ENCODE measurements around the gene AGBL1.

Gene AGBL1

DNA sequence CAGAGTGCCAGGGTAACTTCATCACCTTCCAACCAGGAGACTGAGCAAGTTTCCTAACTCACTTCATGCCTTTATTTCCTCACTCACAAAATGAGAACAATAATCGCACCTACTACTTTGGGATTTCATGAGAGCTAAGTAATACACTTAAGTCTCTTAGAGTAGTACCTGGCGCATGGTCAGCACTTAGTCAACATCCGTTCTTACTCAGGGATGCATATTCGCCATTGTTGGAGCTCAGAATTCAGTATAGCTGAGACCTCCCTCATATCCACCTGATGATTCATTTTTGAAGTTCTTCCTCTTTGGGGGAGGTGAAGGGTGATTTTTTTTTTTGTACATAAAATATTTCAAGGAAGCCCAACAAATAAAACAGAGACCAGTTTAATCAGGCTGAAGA, 188.2 kb downstream of the AGBL1 start:
- no peak for DNase-seq (ENCODE audit: low spot score)
- TF ChIP-seq, protein P1, sequence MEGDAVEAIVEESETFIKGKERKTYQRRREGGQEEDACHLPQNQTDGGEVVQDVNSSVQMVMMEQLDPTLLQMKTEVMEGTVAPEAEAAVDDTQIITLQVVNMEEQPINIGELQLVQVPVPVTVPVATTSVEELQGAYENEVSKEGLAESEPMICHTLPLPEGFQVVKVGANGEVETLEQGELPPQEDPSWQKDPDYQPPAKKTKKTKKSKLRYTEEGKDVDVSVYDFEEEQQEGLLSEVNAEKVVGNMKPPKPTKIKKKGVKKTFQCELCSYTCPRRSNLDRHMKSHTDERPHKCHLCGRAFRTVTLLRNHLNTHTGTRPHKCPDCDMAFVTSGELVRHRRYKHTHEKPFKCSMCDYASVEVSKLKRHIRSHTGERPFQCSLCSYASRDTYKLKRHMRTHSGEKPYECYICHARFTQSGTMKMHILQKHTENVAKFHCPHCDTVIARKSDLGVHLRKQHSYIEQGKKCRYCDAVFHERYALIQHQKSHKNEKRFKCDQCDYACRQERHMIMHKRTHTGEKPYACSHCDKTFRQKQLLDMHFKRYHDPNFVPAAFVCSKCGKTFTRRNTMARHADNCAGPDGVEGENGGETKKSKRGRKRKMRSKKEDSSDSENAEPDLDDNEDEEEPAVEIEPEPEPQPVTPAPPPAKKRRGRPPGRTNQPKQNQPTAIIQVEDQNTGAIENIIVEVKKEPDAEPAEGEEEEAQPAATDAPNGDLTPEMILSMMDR (IDR thresholded peaks at IDR 0.05; ENCODE audit: extremely low read depth, missing control alignments): no peak

DNA sequence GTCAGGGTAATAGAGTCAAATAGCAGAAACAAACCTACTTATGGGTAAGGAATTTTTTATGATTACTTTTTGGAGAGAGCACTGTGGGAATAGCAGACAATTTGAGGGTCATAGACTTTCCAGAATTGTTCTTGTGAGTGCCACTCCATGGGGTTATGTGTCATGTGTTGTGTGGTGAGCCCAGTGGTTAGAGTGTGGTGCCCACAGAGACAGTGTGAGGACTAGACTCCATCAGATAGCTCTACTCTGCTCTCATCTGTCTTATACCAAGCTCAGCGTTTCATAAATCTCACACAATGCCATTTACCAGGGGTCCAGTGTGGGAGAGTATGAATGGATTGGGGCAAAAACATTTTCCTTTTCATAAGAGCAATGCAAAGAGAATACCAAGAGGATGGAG, 188.9 kb downstream of the AGBL1 start:
- TF ChIP-seq, protein P1 (IDR thresholded peaks at IDR 0.05; ENCODE audit: extremely low read depth, missing control alignments): no peak
- no peak for DNase-seq (ENCODE audit: low spot score)

DNA sequence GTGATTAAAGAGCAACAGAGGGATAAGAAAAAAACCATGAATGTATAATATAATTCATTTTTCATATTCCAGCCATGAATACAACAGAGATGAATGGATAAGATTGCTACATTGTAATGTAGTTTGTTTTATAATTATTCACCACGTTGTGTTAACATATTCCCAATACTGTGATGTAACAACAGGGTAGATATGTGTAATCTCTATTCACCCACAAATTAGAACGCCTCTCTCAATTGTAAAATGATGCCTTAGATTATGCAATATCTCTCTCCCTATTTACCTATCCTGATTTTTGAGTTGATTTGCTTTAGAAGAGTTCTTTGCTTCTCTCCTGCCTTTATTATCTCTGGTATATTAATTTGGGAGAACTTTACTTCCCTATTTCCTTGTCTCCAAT, 193.6 kb downstream of the AGBL1 start:
- no peak for DNase-seq (ENCODE audit: low spot score)
- TF ChIP-seq, protein P1 (IDR thresholded peaks at IDR 0.05; ENCODE audit: extremely low read depth, missing control alignments): no peak

DNA sequence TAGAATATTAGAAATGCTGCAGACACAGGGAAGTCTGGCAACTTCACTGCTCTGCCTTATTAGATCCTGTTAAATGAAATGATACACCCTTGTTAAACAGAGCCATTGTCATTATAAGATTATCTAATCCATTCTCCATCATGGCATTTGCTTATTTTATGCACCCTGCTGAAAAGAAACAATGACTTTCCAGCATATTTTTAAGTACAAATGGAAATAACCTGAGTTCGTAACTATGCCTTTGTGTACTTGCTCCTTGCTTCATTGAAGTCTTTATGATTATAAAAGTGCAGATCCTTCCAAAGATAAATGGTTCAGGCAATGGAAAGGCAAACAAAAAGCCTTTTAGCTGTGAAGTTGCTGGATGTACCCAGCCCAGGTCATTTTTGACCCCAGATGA, 195.7 kb downstream of the AGBL1 start:
- TF ChIP-seq, protein P1 (IDR thresholded peaks at IDR 0.05; ENCODE audit: extremely low read depth, missing control alignments): no peak

DNA sequence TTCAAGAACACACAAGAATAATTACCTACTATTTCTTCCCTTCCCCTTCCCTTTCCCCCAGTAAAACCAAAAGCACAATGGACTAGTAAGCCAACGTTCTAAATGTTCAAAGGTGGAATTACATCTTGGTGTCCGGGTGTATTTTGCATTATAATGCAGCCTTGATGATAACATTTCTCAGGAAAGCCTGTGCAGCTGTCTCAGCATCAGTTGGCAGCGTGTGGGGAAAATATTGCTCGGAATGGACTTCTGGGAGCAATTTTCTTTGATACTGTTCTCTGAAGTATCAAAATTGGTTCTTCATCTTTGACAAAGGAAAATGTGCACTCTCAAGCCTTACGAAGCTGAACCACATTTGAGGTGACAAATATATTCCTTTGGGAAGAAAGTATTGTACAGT, 198.9 kb downstream of the AGBL1 start:
- TF ChIP-seq, protein P1 (IDR thresholded peaks at IDR 0.05; ENCODE audit: extremely low read depth, missing control alignments): no peak
- no peak for DNase-seq (ENCODE audit: low spot score)

More for the DNA sequence above, 195.7 kb downstream of the AGBL1 start:
- no peak for DNase-seq (ENCODE audit: low spot score)

DNA sequence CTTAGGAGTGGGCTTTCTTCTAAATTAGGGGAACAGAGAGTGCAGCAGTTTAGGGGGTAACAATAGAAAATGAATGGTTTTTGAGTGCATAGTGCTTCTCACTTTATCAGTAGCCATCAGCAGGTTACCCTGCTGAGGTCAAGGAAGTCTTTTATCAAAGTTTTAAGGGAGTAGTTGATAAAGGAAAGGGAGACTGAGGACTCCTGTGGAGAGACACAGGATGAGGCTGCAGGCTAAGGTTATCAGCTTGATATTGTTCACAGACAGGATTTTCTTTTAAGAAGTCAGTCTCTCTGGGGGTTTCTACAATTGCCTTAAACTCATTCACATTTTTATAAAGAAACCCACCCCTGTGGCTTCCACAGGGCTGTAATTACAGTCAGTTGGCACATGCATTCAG, 205.0 kb downstream of the AGBL1 start:
- TF ChIP-seq, protein P1 (IDR thresholded peaks at IDR 0.05; ENCODE audit: extremely low read depth, missing control alignments): no peak
- DNase-seq (ENCODE audit: low spot score): no peak

DNA sequence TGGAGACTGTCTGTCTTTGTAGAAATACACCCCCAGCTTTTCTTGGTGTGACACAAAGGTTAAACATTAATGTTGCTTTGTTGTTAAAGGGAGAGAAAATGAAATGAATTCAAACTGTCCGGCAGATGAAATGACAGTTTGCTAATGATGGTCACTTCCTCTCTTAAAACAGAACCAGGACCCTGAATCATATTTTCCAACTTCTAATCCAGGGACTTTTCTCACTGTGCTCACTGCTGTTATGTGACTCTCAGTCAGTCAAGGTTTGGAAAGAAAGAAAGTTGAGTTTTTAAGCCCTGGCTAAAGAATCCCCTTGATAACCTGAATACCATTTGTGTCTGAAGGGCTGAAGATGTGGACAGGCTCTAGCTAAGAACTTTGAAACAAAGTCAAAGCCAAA, 215.8 kb downstream of the AGBL1 start:
- DNase-seq (ENCODE audit: low spot score): no peak
- TF ChIP-seq, protein P1 (IDR thresholded peaks at IDR 0.05; ENCODE audit: extremely low read depth, missing control alignments): no peak

Data from GM20000 (cell line).